Lower leg skin (tissue), 4 donors: ENCODE data around the gene BOLL. TPM values are rescaled to one million over a fixed set of nuclear protein-coding genes. Genes with fewer than 3 reads are reported as not detected.
"Not testable (repeated sequence)": the region's sequence is repeated elsewhere in the genome, so short reads cannot be mapped to it uniquely, and the experiment has no call there.

ENCODE experiments used
- DNase-seq, 2 donors: peaks; one replicate each; pipeline ENCODE4 v3.0.0-alpha.2; 2019; ENCODE audit warnings: low spot score in 2 of 2
- H3K4me3 ChIP-seq: fragments of 200-600 bp; sonication (generic); 2 replicates; pipeline ENCODE4 v1.5.1; 2017; ENCODE audit warnings: mild to moderate bottlenecking, low read depth; ENCODE audit not compliant: poor library complexity, severe bottlenecking
- CTCF ChIP-seq, 3 donors: fragments of 450-650 bp; IDR thresholded peaks; one replicate each; pipeline ENCODE4 v1.5.1; 2016; ENCODE audit warnings: antibody characterized with exemption in 3 of 3, mild to moderate bottlenecking in 3 of 3, moderate library complexity in 2 of 3
- POLR2A ChIP-seq, 2 donors: fragments of 450-650 bp; IDR thresholded peaks; one replicate each; pipeline ENCODE4 v1.6.1; 2016 to 2017; ENCODE audit warnings: antibody characterized with exemption in 2 of 2, mild to moderate bottlenecking in 1 of 2, moderate library complexity in 1 of 2
- WGBS, 2 donors: methylation state at CpG; one replicate each; pipeline ENCODE4 v1.1.5; 2018; 5-methylcytosine and 5-hydroxymethylcytosine counted together
- intact Hi-C: fragments of 100-400 bp; cut with DNase I; formaldehyde crosslinking; loops from one replicate; pipeline ENCODE4 v1.15.0; 2023; ENCODE audit warnings: low total_unique reads
- total RNA-seq, 4 donors: library from RNA; depleted of rRNA; stranded (reverse); fragments of >200 nt; gene quantifications; one replicate each; pipeline ENCODE4 v1.1.0, GENCODE V29; 2016

BOLL gene
- total RNA-seq, 4 donors from 2014 or later, result not detected

GRCh38 chr2:197759625-197760292 is 25.4 kb downstream of the BOLL start:
- DNase-seq, result no peak
- intact Hi-C loops, result no loop called here
- TF ChIP-seq POLR2A (IDR thresholded peaks at IDR 0.05) (no peak), CTCF (IDR thresholded peaks at IDR 0.05) (no peak)
- no peak overlapping the region for H3K4me3 ChIP-seq
- WGBS, 2 donors, result 80 to 83% methylated on average over 10 to 11 of the region's 11 CpGs

GRCh38 chr2:197759013-197759412 is 26.1 kb downstream of the BOLL start:
- DNase-seq, result no peak
- 65 to 77% methylated on average over 4 of the region's 4 CpGs for WGBS, 2 donors
- TF ChIP-seq CTCF (IDR thresholded peaks at IDR 0.05) (no peak), POLR2A (IDR thresholded peaks at IDR 0.05) (no peak)
- H3K4me3 ChIP-seq, result no peak overlapping the region
- intact Hi-C loops, result no loop called here

- intact Hi-C loops, result no loop called here
- no peak for DNase-seq
- TF ChIP-seq CTCF (IDR thresholded peaks at IDR 0.05) (no peak), POLR2A (IDR thresholded peaks at IDR 0.05) (no peak)
- no peak overlapping the region for H3K4me3 ChIP-seq
Measured at GRCh38 chr2:197740200-197740599, 44.9 kb downstream of the BOLL start.

- WGBS, 2 donors, result 91 to 92% methylated on average over 32 of the region's 32 CpGs
- H3K4me3 ChIP-seq, intact Hi-C loops, DNase-seq: not testable (repeated sequence)
Measured at GRCh38 chr2:197728555-197729544, 56.3 kb downstream of the BOLL start.

GRCh38 chr2:197727011-197727410 is 58.1 kb downstream of the BOLL start:
- intact Hi-C loops, result no loop called here
- H3K4me3 ChIP-seq, result no peak overlapping the region
- DNase-seq, result no peak
- TF ChIP-seq CTCF (IDR thresholded peaks at IDR 0.05), result no peak
- TF ChIP-seq POLR2A (IDR thresholded peaks at IDR 0.05), result no peak

- 96% methylated on average over 2 of the region's 2 CpGs for WGBS, 2 donors
- no peak overlapping the region for H3K4me3 ChIP-seq
- intact Hi-C loops, result no loop called here
- TF ChIP-seq POLR2A (IDR thresholded peaks at IDR 0.05) (no peak), CTCF (IDR thresholded peaks at IDR 0.05) (no peak)
- DNase-seq, result no peak
Measured at GRCh38 chr2:197717863-197718262, 67.3 kb downstream of the BOLL start.
